SH-SY5Y (cell line): Measurements from ENCODE around the gene LETM1.

Experiments used
- GATA2 ChIP-seq: IDR thresholded peaks from 2 replicates; pipeline ENCODE4 v1.6.1; 2011; ENCODE audit warnings: mild to moderate bottlenecking, low read depth, low read length
- GATA3 ChIP-seq: IDR thresholded peaks from 2 replicates; pipeline ENCODE4 v1.6.1; 2011; ENCODE audit warnings: low read depth, mild to moderate bottlenecking, low read length, moderate library complexity

GRCh38 chr4:1773754-1774153 lies 82.2 kb downstream of the LETM1 start:
- TF ChIP-seq GATA2, result no peak
- no peak for TF ChIP-seq GATA3
